Measurements from ENCODE around the gene KCTD16. TPM values are rescaled to one million over a fixed set of nuclear protein-coding genes. Genes with fewer than 3 reads are reported as not detected.

The KCTD16 gene
- total RNA-seq, 1 experiment from 2014 or later, result 0.13 TPM

GRCh38 chr5:144194144-144194543 is 23.5 kb downstream of the KCTD16 start:
- Histone ChIP-seq H3K9me3 (no peaks in the 10 kb centered on the region), H3K4me3 (no peak overlapping the region), H3K36me3 (no peaks in the 10 kb centered on the region), H3K27me3 (no peaks in the 10 kb centered on the region)
- no peak for DNase-seq

GRCh38 chr5:144195448-144195847 is 24.8 kb downstream of the KCTD16 start:
- no peaks in the 10 kb centered on the region for H3K36me3 ChIP-seq
- H3K9me3 ChIP-seq, result no peaks in the 10 kb centered on the region
- DNase-seq, result peak; percentile 22
- no peaks in the 10 kb centered on the region for H3K27me3 ChIP-seq
- H3K4me3 ChIP-seq, result no peak overlapping the region

GRCh38 chr5:144196612-144197011 is 25.9 kb downstream of the KCTD16 start:
- no peak overlapping the region for H3K4me3 ChIP-seq
- no peaks in the 10 kb centered on the region for H3K27me3 ChIP-seq
- no peaks in the 10 kb centered on the region for H3K36me3 ChIP-seq
- no peak for DNase-seq
- H3K9me3 ChIP-seq, result no peaks in the 10 kb centered on the region

GRCh38 chr5:144198386-144198785 is 27.7 kb downstream of the KCTD16 start:
- no peak for DNase-seq
- Histone ChIP-seq H3K9me3 (no peaks in the 10 kb centered on the region), H3K27me3 (no peaks in the 10 kb centered on the region), H3K36me3 (no peaks in the 10 kb centered on the region), H3K4me3 (no peak overlapping the region)

GRCh38 chr5:144201588-144201987 is 30.9 kb downstream of the KCTD16 start:
- no peak overlapping the region for H3K4me3 ChIP-seq
- DNase-seq, result no peak
- peaks cover 18% of the 10 kb centered on the region for H3K27me3 ChIP-seq
- no peaks in the 10 kb centered on the region for H3K9me3 ChIP-seq
- H3K36me3 ChIP-seq, result no peaks in the 10 kb centered on the region

GRCh38 chr5:144202072-144202471 is 31.4 kb downstream of the KCTD16 start:
- Histone ChIP-seq H3K4me3 (no peak overlapping the region), H3K36me3 (no peaks in the 10 kb centered on the region), H3K27me3 (peaks cover 18% of the 10 kb centered on the region), H3K9me3 (no peaks in the 10 kb centered on the region)
- DNase-seq, result peak; percentile 77

- DNase-seq, result no peak
- Histone ChIP-seq H3K4me3 (no peak overlapping the region), H3K36me3 (no peaks in the 10 kb centered on the region), H3K9me3 (no peaks in the 10 kb centered on the region), H3K27me3 (peaks cover 21% of the 10 kb centered on the region)
Measured at GRCh38 chr5:144202726-144203125, 32.1 kb downstream of the KCTD16 start.

GRCh38 chr5:144203750-144204596 is 33.3 kb downstream of the KCTD16 start:
- peaks cover 23% of the 10 kb centered on the region for H3K27me3 ChIP-seq
- H3K4me3 ChIP-seq, result no peak overlapping the region
- no peaks in the 10 kb centered on the region for H3K36me3 ChIP-seq
- H3K9me3 ChIP-seq, result no peaks in the 10 kb centered on the region
- no peak for DNase-seq

GRCh38 chr5:144205141-144205551 is 34.5 kb downstream of the KCTD16 start:
- Histone ChIP-seq H3K4me3 (peak overlapping the region; percentile 18), H3K27me3 (peaks cover 28% of the 10 kb centered on the region), H3K36me3 (no peaks in the 10 kb centered on the region), H3K9me3 (no peaks in the 10 kb centered on the region)
- DNase-seq, result peak; percentile 44

GRCh38 chr5:144206141-144206540 is 35.5 kb downstream of the KCTD16 start:
- Histone ChIP-seq H3K9me3 (no peaks in the 10 kb centered on the region), H3K36me3 (no peaks in the 10 kb centered on the region), H3K27me3 (peaks cover 35% of the 10 kb centered on the region), H3K4me3 (no peak overlapping the region)
- no peak for DNase-seq

GRCh38 chr5:144207875-144208444 is 37.3 kb downstream of the KCTD16 start:
- Histone ChIP-seq H3K36me3 (no peaks in the 10 kb centered on the region), H3K9me3 (no peaks in the 10 kb centered on the region), H3K4me3 (no peak overlapping the region), H3K27me3 (peaks cover 39% of the 10 kb centered on the region)
- DNase-seq, result no peak

- no peaks in the 10 kb centered on the region for H3K36me3 ChIP-seq
- no peak overlapping the region for H3K4me3 ChIP-seq
- H3K27me3 ChIP-seq, result peaks cover 46% of the 10 kb centered on the region
- DNase-seq, result no peak
- H3K9me3 ChIP-seq, result no peaks in the 10 kb centered on the region
Measured at GRCh38 chr5:144209361-144209760, 38.7 kb downstream of the KCTD16 start.

GRCh38 chr5:144210655-144211054 is 40.0 kb downstream of the KCTD16 start:
- H3K27me3 ChIP-seq, result peaks cover 46% of the 10 kb centered on the region
- no peaks in the 10 kb centered on the region for H3K9me3 ChIP-seq
- H3K36me3 ChIP-seq, result no peaks in the 10 kb centered on the region
- no peak overlapping the region for H3K4me3 ChIP-seq
- no peak for DNase-seq

- peaks cover 19% of the 10 kb centered on the region for H3K27me3 ChIP-seq
- no peak for DNase-seq
- H3K4me3 ChIP-seq, result no peak overlapping the region
- H3K36me3 ChIP-seq, result no peaks in the 10 kb centered on the region
- no peaks in the 10 kb centered on the region for H3K9me3 ChIP-seq
Measured at GRCh38 chr5:144219869-144220268, 49.2 kb downstream of the KCTD16 start.

- DNase-seq, result no peak
- Histone ChIP-seq H3K36me3 (no peaks in the 10 kb centered on the region), H3K27me3 (peaks cover 25% of the 10 kb centered on the region), H3K9me3 (no peaks in the 10 kb centered on the region), H3K4me3 (no peak overlapping the region)
Measured at GRCh38 chr5:144227363-144227999, 56.8 kb downstream of the KCTD16 start.

- DNase-seq, result no peak
- H3K9me3 ChIP-seq, result no peaks in the 10 kb centered on the region
- peaks cover 13% of the 10 kb centered on the region for H3K27me3 ChIP-seq
- no peak overlapping the region for H3K4me3 ChIP-seq
- no peaks in the 10 kb centered on the region for H3K36me3 ChIP-seq
Measured at GRCh38 chr5:144230806-144231205, 60.1 kb downstream of the KCTD16 start.

- H3K27me3 ChIP-seq, result peaks cover 8% of the 10 kb centered on the region
- no peaks in the 10 kb centered on the region for H3K36me3 ChIP-seq
- DNase-seq, result no peak
- H3K9me3 ChIP-seq, result no peaks in the 10 kb centered on the region
- H3K4me3 ChIP-seq, result no peak overlapping the region
Measured at GRCh38 chr5:144232285-144232684, 61.6 kb downstream of the KCTD16 start.
